Right lobe of liver (tissue), 6 donors: ENCODE measurements around the gene WBP2. TPM values are rescaled to one million over a fixed set of nuclear protein-coding genes. Genes with fewer than 3 reads are reported as not detected.
"Not testable (repeated sequence)": the region's sequence is repeated elsewhere in the genome, so short reads cannot be mapped to it uniquely, and the experiment has no call there.

Experiments
- ATAC-seq, 4 donors: fragments of 200-7000 bp; cut with Tn5 transposase; one replicate each; pipeline ENCODE4 v1.9.1; 2020; ENCODE audit warnings: mild to moderate bottlenecking in 4 of 4, moderate library complexity in 4 of 4
- DNase-seq, 3 donors: peaks; one replicate each; pipeline ENCODE4 v3.0.0-alpha.2; 2020
- H3K27ac ChIP-seq, 3 donors: fragments of 200-600 bp; one replicate each; pipeline ENCODE4 v1.8.0; 2022
- H3K27me3 ChIP-seq, 2 donors: fragments of 200-600 bp; one replicate each; pipeline ENCODE4 v1.8.0; 2022
- H3K36me3 ChIP-seq, 4 donors: fragments of 200-600 bp; sonication (generic) in 1 of 4; one replicate each; pipeline versions ENCODE4 v1.5.1 to v1.8.0; 2017 to 2022; ENCODE audit warnings: control low read depth in 1 of 4
- H3K4me1 ChIP-seq, 4 donors: fragments of 200-600 bp; sonication (generic) in 1 of 4; one replicate each; pipeline versions ENCODE4 v1.5.1 to v1.8.0; 2017 to 2022; ENCODE audit warnings: control low read depth in 1 of 4
- H3K4me3 ChIP-seq, 3 donors: fragments of 200-600 bp; one replicate each; pipeline ENCODE4 v1.8.0; 2022
- H3K9me3 ChIP-seq, 4 donors: fragments of 200-600 bp; sonication (generic) in 1 of 4; one replicate each; pipeline versions ENCODE4 v1.5.1 to v1.8.0; 2017 to 2022; ENCODE audit warnings: control low read depth in 1 of 4
- CTCF ChIP-seq, 4 donors: fragments of 200-600 bp in 3 of 4; fragments of 450-650 bp in 1 of 4; IDR thresholded peaks; one replicate each; pipeline versions ENCODE4 v1.5.1 to v1.8.0; 2016 to 2022; ENCODE audit warnings: antibody characterized with exemption in 4 of 4, mild to moderate bottlenecking in 2 of 4
- POLR2A ChIP-seq: fragments of 450-650 bp; IDR thresholded peaks from one replicate; pipeline ENCODE4 v1.6.1; 2017; ENCODE audit warnings: antibody characterized with exemption, mild to moderate bottlenecking
- WGBS: methylation state at CpG from one replicate; pipeline ENCODE4 v1.1.6; 2018; ENCODE audit warnings: low coverage, low lambda C conversion rate; ENCODE audit not compliant: insufficient coverage; ENCODE audit errors: missing lambda C conversion rate; 5-methylcytosine and 5-hydroxymethylcytosine counted together
- intact Hi-C, 2 donors: fragments of 100-400 bp; cut with DNase I; formaldehyde crosslinking; loops; one replicate each; pipeline versions ENCODE4 v1.11.2 to v1.14.1; 2022
- total RNA-seq, 6 experiments: library from RNA; depleted of rRNA in 2 of 6; stranded (reverse); fragments of >200 nt in 2 of 6; fragmentation: NEBNext Ultra II Directional in 3 of 6; extraction: Animal tissue kit (Norgen Biotek cat#: 25700) in 3 of 6; gene quantifications; one replicate each; pipeline versions ENCODE4 v1.1.0 to v1.2.4, GENCODE V29; 2016 to 2023
- donor health status: DM: no; HTN: yes; CAD: no.
- donor health status: DM: no; HTN: no; CAD: no.
- donor health status: DM: no; HTN: no; CAD: no.
- donor health status: DM: no; HTN: yes; CAD: no.
- donor health status: DM: no; HTN: yes; CAD: no.

WBP2 gene
- total RNA-seq, 6 experiments from 2014 or later, result 57.5 to 99.2 (median 68.7) TPM

GRCh38 chr17:75873587-75874322 lies 18.6 kb upstream of the WBP2 start:
- Histone ChIP-seq H3K4me1 (peaks cover 0 to 38% (median 9%) of the 10 kb centered on the region in 4 donors), H3K9me3 (no peaks in the 10 kb centered on the region), H3K27me3 (no peaks in the 10 kb centered on the region), H3K36me3 (peaks cover 0 to 7% (median 0%) of the 10 kb centered on the region in 4 donors), H3K27ac (peak overlapping the region in 1 of 3 donors; percentile 69), H3K4me3 (no peak overlapping the region)
- TF ChIP-seq CTCF (IDR thresholded peaks at IDR 0.05) (no peak), POLR2A (no peak)
- no peak for DNase-seq
- intact Hi-C loops, result no loop called here
- 79% methylated on average over 3 of the region's 11 CpGs for WGBS
- ATAC-seq, result no peak

GRCh38 chr17:75872434-75873351 lies 17.6 kb upstream of the WBP2 start:
- no peak for TF ChIP-seq CTCF (IDR thresholded peaks at IDR 0.05)
- no peak for TF ChIP-seq POLR2A
- Histone ChIP-seq H3K9me3 (no peaks in the 10 kb centered on the region), H3K27ac (peak overlapping the region in 2 of 3 donors; percentile 60 to 69), H3K36me3 (peaks cover 0 to 7% (median 0%) of the 10 kb centered on the region in 4 donors), H3K4me3 (no peak overlapping the region), H3K4me1 (peaks cover 0 to 34% (median 9%) of the 10 kb centered on the region in 4 donors), H3K27me3 (no peaks in the 10 kb centered on the region)
- DNase-seq, result peak in 1 of 3 donors; percentile 63
- peak; percentile 6 to 13 (median 8) for ATAC-seq
- intact Hi-C loops, result no loop called here
- 64% methylated on average over 1 of the region's 13 CpGs for WGBS

- intact Hi-C loops, ATAC-seq, DNase-seq, H3K9me3 ChIP-seq, H3K27ac ChIP-seq, H3K27me3 ChIP-seq, H3K36me3 ChIP-seq, H3K4me3 ChIP-seq: not testable (repeated sequence)
- H3K4me1 ChIP-seq, result peaks cover 0 to 11% (median 2%) of the 10 kb centered on the region in 4 donors
- WGBS, result 91% methylated on average over 6 of the region's 10 CpGs
Measured at GRCh38 chr17:75870228-75870627, 15.1 kb upstream of the WBP2 start.

- Histone ChIP-seq H3K27ac (no peak overlapping the region), H3K4me3 (no peak overlapping the region), H3K36me3 (peaks cover 0 to 7% (median 0%) of the 10 kb centered on the region in 4 donors), H3K4me1 (peaks cover 0 to 11% (median 2%) of the 10 kb centered on the region in 4 donors), H3K27me3 (no peaks in the 10 kb centered on the region), H3K9me3 (no peaks in the 10 kb centered on the region)
- WGBS, result 70% methylated on average over 13 of the region's 23 CpGs
- DNase-seq (no peak), ATAC-seq (no peak)
- TF ChIP-seq POLR2A, result no peak
- no peak for TF ChIP-seq CTCF (IDR thresholded peaks at IDR 0.05)
- intact Hi-C loops, result no loop called here
Measured at GRCh38 chr17:75869282-75870141, 14.4 kb upstream of the WBP2 start.

- intact Hi-C loops, H3K36me3 ChIP-seq, H3K9me3 ChIP-seq, H3K27ac ChIP-seq, DNase-seq, H3K27me3 ChIP-seq, H3K4me3 ChIP-seq, ATAC-seq: not testable (repeated sequence)
- 89% methylated on average over 5 of the region's 12 CpGs for WGBS
- H3K4me1 ChIP-seq, result peaks cover 0 to 11% (median 2%) of the 10 kb centered on the region in 4 donors
Measured at GRCh38 chr17:75868730-75869281, 13.7 kb upstream of the WBP2 start.

- H3K27me3 ChIP-seq, H3K27ac ChIP-seq, intact Hi-C loops, H3K9me3 ChIP-seq, H3K36me3 ChIP-seq, DNase-seq, H3K4me3 ChIP-seq, H3K4me1 ChIP-seq, ATAC-seq: not testable (repeated sequence)
- WGBS, result 84% methylated on average over 14 of the region's 17 CpGs
Measured at GRCh38 chr17:75865404-75866188, 10.5 kb upstream of the WBP2 start.

- DNase-seq, H3K27me3 ChIP-seq, H3K36me3 ChIP-seq, H3K4me1 ChIP-seq, H3K9me3 ChIP-seq, H3K4me3 ChIP-seq, intact Hi-C loops, H3K27ac ChIP-seq: not testable (repeated sequence)
- 69% methylated on average over 3 of the region's 4 CpGs for WGBS
- ATAC-seq, result peak in 1 of 4 donors; percentile 17
Measured at GRCh38 chr17:75864887-75865286, 9.8 kb upstream of the WBP2 start.
